Stimulated activated memory B cell treated with anti-CD40 and anti-IgM and Interleukin-4, amounts not matched to agents 10 μg/mL and 1 μg/mL and 100 μg/mL, for 72 hours (primary cell): Measurements from ENCODE around the gene PRKG1.
"Not testable (repeated sequence)": the region's sequence is repeated elsewhere in the genome, so short reads cannot be mapped to it uniquely, and the experiment has no call there.

Source experiments
- ATAC-seq: fragments of 150-1000 bp; cut with Tn5 transposase; 2 replicates; pipeline ENCODE4 v1.10.0; 2021
- H3K27ac Mint-ChIP-seq: one replicate; pipeline ENCODE4 v1.8.0; 2022; ENCODE audit warnings: mild to moderate bottlenecking, mixed read lengths
- H3K27me3 Mint-ChIP-seq: one replicate; pipeline ENCODE4 v1.8.0; 2022; ENCODE audit warnings: mixed read lengths
- H3K36me3 Mint-ChIP-seq: one replicate; pipeline ENCODE4 v1.8.0; 2022; ENCODE audit warnings: mixed read lengths
- H3K4me1 Mint-ChIP-seq: one replicate; pipeline ENCODE4 v1.8.0; 2022; ENCODE audit warnings: mixed read lengths
- H3K4me3 Mint-ChIP-seq: one replicate; pipeline ENCODE4 v1.8.0; 2022; ENCODE audit warnings: mild to moderate bottlenecking, moderate library complexity, mixed read lengths
- H3K9me3 Mint-ChIP-seq: one replicate; pipeline ENCODE4 v1.8.0; 2022; ENCODE audit warnings: mixed read lengths

PRKG1 gene

DNA sequence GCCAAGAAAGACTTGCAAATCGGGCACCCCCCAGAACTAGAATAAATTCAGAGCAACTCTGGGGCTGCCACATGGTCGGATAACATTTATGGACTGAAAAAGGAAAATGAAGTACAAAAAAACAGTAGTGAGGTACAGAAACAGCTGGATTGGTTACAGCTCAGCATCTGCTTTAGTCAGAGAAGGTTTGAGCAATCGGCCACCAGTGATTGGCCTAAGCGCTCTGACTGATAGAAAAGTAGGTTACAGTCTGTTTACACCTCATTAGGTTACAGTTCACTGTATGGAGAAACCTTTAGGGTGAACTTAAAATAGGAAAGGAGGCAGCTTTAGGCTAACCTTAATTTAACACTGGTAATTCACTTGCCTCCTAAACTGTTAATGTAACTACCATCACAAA lies 1137.8 kb downstream of the PRKG1 start:
- H3K36me3 Mint-ChIP-seq = no peaks in the 10 kb centered on the region
- H3K4me1 Mint-ChIP-seq = peaks cover 5% of the 10 kb centered on the region
- no peaks in the 10 kb centered on the region for H3K27me3 Mint-ChIP-seq
- H3K4me3 Mint-ChIP-seq = no peak overlapping the region
- no peak for ATAC-seq
- H3K9me3 Mint-ChIP-seq = no peaks in the 10 kb centered on the region
- H3K27ac Mint-ChIP-seq = no peak overlapping the region

DNA sequence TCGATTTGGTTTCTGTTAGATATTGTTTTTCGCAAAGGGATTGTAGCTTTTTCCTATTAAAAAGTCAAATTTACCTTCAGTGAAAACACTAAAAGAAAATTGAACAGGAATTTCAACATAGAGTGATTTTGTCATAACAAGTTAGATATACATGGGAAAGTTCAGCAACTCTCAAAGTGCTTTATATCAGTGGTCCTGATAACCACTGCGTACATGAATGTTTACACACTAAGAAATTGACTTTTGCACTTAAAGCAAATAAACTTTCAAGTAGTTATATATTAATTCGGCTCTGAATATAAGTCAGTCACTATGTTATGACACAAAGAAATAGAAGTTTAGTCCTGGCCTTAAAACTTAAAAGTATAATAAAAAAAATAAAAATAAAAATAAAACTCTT lies 1138.5 kb downstream of the PRKG1 start:
- Mint-ChIP-seq H3K36me3 (no peaks in the 10 kb centered on the region), H3K27ac (no peak overlapping the region), H3K4me1 (peaks cover 13% of the 10 kb centered on the region), H3K4me3 (no peak overlapping the region), H3K27me3 (no peaks in the 10 kb centered on the region), H3K9me3 (no peaks in the 10 kb centered on the region)
- ATAC-seq = no peak

DNA sequence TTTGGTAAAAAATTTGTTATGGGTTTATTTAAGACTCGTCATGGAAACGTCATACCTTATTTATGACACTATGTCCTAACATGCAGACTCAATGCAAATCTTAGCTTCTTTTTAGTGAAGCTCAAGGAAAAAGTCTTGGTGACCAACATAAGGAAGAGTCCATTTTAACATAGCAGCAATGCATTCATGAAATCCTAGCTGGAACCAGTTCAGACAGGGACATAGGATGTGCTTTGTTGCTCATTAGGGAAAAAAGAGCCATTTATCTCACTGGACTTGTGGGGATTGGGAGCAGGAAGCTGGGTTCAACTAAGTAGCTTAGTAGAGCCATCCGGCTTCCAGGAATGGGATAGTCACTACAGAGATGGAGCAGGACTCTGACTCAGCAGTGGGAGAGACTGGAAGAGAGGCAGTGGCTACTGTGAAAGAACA lies 1139.0 kb downstream of the PRKG1 start:
- H3K27ac Mint-ChIP-seq = no peak overlapping the region
- H3K36me3 Mint-ChIP-seq = no peaks in the 10 kb centered on the region
- peaks cover 15% of the 10 kb centered on the region for H3K4me1 Mint-ChIP-seq
- no peak for ATAC-seq
- H3K9me3 Mint-ChIP-seq = no peaks in the 10 kb centered on the region
- H3K27me3 Mint-ChIP-seq = no peaks in the 10 kb centered on the region
- H3K4me3 Mint-ChIP-seq = no peak overlapping the region

- ATAC-seq = no peak
- Mint-ChIP-seq H3K36me3 (no peaks in the 10 kb centered on the region), H3K4me3 (no peak overlapping the region), H3K27ac (no peak overlapping the region), H3K9me3 (no peaks in the 10 kb centered on the region), H3K4me1 (peaks cover 15% of the 10 kb centered on the region), H3K27me3 (no peaks in the 10 kb centered on the region)
Observed at GRCh38 chr10:52215745-52216361, 1141.6 kb downstream of the PRKG1 start.

- no peaks in the 10 kb centered on the region for H3K9me3 Mint-ChIP-seq
- no peaks in the 10 kb centered on the region for H3K36me3 Mint-ChIP-seq
- H3K4me1 Mint-ChIP-seq = peaks cover 15% of the 10 kb centered on the region
- no peaks in the 10 kb centered on the region for H3K27me3 Mint-ChIP-seq
- peak overlapping the region; percentile 12 for H3K27ac Mint-ChIP-seq
- no peak overlapping the region for H3K4me3 Mint-ChIP-seq
- peak; percentile 65 for ATAC-seq
Observed at GRCh38 chr10:52216852-52217251, 1142.6 kb downstream of the PRKG1 start.

GRCh38 chr10:52217531-52217930 lies 1143.2 kb downstream of the PRKG1 start:
- no peak for ATAC-seq
- Mint-ChIP-seq H3K9me3 (no peaks in the 10 kb centered on the region), H3K4me3 (no peak overlapping the region), H3K27ac (peak overlapping the region; percentile 12), H3K27me3 (no peaks in the 10 kb centered on the region), H3K36me3 (no peaks in the 10 kb centered on the region), H3K4me1 (peaks cover 15% of the 10 kb centered on the region)

DNA sequence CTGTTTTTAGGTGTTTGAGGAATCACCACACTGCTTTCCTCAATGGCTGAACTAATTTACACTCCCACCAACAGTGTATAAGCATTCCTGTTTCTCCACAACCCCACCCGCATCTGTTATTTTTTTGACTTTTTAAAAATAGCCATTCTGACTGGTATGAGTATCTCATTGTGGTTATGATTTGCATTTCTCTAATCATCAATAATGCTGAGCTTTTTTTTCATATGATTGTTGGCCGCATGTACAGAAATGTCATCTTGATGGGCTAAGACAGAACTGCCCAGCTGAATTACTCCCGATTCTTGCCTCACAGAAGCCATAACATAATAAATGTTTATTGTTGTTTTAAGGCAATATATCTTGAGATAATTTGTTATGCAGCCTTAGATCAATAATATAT lies 1146.7 kb downstream of the PRKG1 start:
- no peak overlapping the region for H3K4me3 Mint-ChIP-seq
- no peaks in the 10 kb centered on the region for H3K9me3 Mint-ChIP-seq
- no peaks in the 10 kb centered on the region for H3K36me3 Mint-ChIP-seq
- H3K4me1 Mint-ChIP-seq = peaks cover 15% of the 10 kb centered on the region
- H3K27me3 Mint-ChIP-seq = no peaks in the 10 kb centered on the region
- no peak for ATAC-seq
- no peak overlapping the region for H3K27ac Mint-ChIP-seq

DNA sequence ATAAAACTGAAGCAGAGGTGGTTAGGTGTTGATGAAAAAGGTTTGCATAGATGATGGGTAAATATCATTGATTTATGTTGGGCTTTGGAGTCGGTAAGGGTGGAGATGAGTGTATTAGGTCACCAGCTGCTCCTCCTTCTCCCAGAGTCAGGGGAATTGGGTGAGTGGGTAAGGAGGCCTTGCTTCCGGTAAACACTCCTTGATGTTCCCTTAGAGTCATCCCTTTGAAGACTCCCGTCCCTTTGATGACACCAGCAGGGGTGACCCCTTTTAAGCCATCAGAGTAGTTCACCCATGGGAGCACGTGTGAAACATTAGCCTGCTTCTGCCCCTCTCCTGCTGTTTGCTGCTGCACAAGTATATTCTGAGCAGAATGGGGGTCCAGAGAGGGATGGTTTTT lies 1147.6 kb downstream of the PRKG1 start:
- no peak for ATAC-seq
- Mint-ChIP-seq H3K4me3 (no peak overlapping the region), H3K27ac (no peak overlapping the region), H3K36me3 (no peaks in the 10 kb centered on the region), H3K9me3 (no peaks in the 10 kb centered on the region), H3K27me3 (no peaks in the 10 kb centered on the region), H3K4me1 (peaks cover 11% of the 10 kb centered on the region)

DNA sequence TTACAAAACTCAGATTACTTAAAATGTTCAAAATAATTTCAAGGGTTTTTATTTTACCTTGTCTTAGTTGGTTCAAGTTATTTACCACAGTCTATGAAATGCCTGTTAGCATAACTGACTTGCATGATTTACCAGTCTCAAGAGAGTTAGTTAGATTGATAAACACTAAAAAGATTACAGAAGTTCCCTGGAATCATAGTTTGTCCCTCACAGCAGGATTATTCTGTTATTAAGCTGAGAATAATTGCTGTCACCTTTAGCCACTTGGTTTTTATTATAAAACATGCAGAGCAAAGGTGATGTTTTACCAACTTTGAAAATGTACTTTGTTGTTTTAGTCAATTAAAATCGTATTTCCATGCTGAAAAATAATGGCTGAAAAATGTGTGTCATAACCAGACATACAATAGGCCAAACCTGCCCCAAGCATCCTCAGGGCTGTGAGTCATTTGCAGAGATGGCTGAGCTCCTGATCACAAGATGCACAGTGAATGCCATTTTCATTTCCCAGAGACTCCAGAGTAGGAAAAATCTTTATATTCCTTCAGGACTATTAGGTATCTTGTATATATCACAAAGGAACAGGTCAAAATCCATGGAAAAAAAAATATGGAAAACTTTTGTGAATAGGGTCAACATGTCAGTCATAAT lies 1152.0 kb downstream of the PRKG1 start:
- Mint-ChIP-seq H3K27ac (no peak overlapping the region), H3K9me3 (no peaks in the 10 kb centered on the region), H3K4me1 (peaks cover 5% of the 10 kb centered on the region), H3K27me3 (no peaks in the 10 kb centered on the region), H3K36me3 (no peaks in the 10 kb centered on the region), H3K4me3 (no peak overlapping the region)
- ATAC-seq = no peak

- H3K27ac Mint-ChIP-seq = no peak overlapping the region
- no peak for ATAC-seq
- peaks cover 17% of the 10 kb centered on the region for H3K4me1 Mint-ChIP-seq
- no peaks in the 10 kb centered on the region for H3K9me3 Mint-ChIP-seq
- no peaks in the 10 kb centered on the region for H3K36me3 Mint-ChIP-seq
- H3K4me3 Mint-ChIP-seq = no peak overlapping the region
- H3K27me3 Mint-ChIP-seq = no peaks in the 10 kb centered on the region
Observed at GRCh38 chr10:52228556-52228955, 1154.3 kb downstream of the PRKG1 start.

GRCh38 chr10:52229291-52229931 lies 1155.1 kb downstream of the PRKG1 start:
- Mint-ChIP-seq H3K4me1 (peaks cover 17% of the 10 kb centered on the region), H3K27ac (no peak overlapping the region), H3K36me3 (no peaks in the 10 kb centered on the region), H3K27me3 (no peaks in the 10 kb centered on the region), H3K4me3 (no peak overlapping the region), H3K9me3 (no peaks in the 10 kb centered on the region)
- ATAC-seq = no peak

- H3K9me3 Mint-ChIP-seq = no peaks in the 10 kb centered on the region
- H3K27ac Mint-ChIP-seq = peak overlapping the region; percentile 30
- H3K4me1 Mint-ChIP-seq = peaks cover 17% of the 10 kb centered on the region
- no peaks in the 10 kb centered on the region for H3K36me3 Mint-ChIP-seq
- no peaks in the 10 kb centered on the region for H3K27me3 Mint-ChIP-seq
- ATAC-seq = peak; percentile 95
- H3K4me3 Mint-ChIP-seq = peak overlapping the region; percentile 73
Observed at GRCh38 chr10:52232561-52233350, 1158.5 kb downstream of the PRKG1 start.

- Mint-ChIP-seq H3K4me3 (peak overlapping the region; percentile 73), H3K27ac (peak overlapping the region; percentile 30), H3K4me1 (peaks cover 17% of the 10 kb centered on the region)
- not testable (repeated sequence) for H3K36me3 Mint-ChIP-seq, H3K27me3 Mint-ChIP-seq, ATAC-seq, H3K9me3 Mint-ChIP-seq
Observed at GRCh38 chr10:52233351-52233991, 1159.2 kb downstream of the PRKG1 start.

- H3K36me3 Mint-ChIP-seq = no peaks in the 10 kb centered on the region
- no peak overlapping the region for H3K27ac Mint-ChIP-seq
- H3K27me3 Mint-ChIP-seq = no peaks in the 10 kb centered on the region
- H3K9me3 Mint-ChIP-seq = no peaks in the 10 kb centered on the region
- H3K4me1 Mint-ChIP-seq = no peaks in the 10 kb centered on the region
- no peak for ATAC-seq
- no peak overlapping the region for H3K4me3 Mint-ChIP-seq
Observed at GRCh38 chr10:52239771-52240170, 1165.5 kb downstream of the PRKG1 start.

GRCh38 chr10:52245547-52245946 lies 1171.3 kb downstream of the PRKG1 start:
- no peaks in the 10 kb centered on the region for H3K4me1 Mint-ChIP-seq
- no peak overlapping the region for H3K27ac Mint-ChIP-seq
- no peak overlapping the region for H3K4me3 Mint-ChIP-seq
- H3K27me3 Mint-ChIP-seq = no peaks in the 10 kb centered on the region
- no peak for ATAC-seq
- H3K36me3 Mint-ChIP-seq = no peaks in the 10 kb centered on the region
- H3K9me3 Mint-ChIP-seq = peaks cover 3% of the 10 kb centered on the region
